ENCODE measurements around the gene SEMA3C.

- no peak for TF ChIP-seq POLR2A (IDR thresholded peaks at IDR 0.05; ENCODE audit: low read length)
- no peak for TF ChIP-seq GATA1 (IDR thresholded peaks at IDR 0.05; ENCODE audit: low read depth, low read length)
These were observed 13.7 kb upstream of the SEMA3C start for GRCh38 chr7:80932536-80932935.
